CD14-positive monocyte (primary cell): Measurements from ENCODE around the gene NID1. TPM values are rescaled to one million over a fixed set of nuclear protein-coding genes. Genes with fewer than 3 reads are reported as not detected.

ENCODE experiments used
- DNase-seq, 3 donors: peaks; one replicate each; pipeline ENCODE4 v3.0.0-alpha.2; 2011 to 2022
- H2AFZ ChIP-seq: 2 replicates; pipeline ENCODE4 v1.6.0; 2012; ENCODE audit warnings: mild to moderate bottlenecking, low read depth, low read length, inconsistent platforms; ENCODE audit not compliant: insufficient read depth, poor library complexity, severe bottlenecking
- H3K27ac ChIP-seq, 2 donors: 1 replicate in 1 of 2; 2 replicates in 1 of 2; pipeline ENCODE4 v1.5.1; 2012 to 2013; ENCODE audit warnings: low read length in 2 of 2, control low read depth in 1 of 2, inconsistent platforms in 1 of 2, low read depth in 1 of 2, mild to moderate bottlenecking in 1 of 2
- H3K27me3 ChIP-seq, 2 donors: one replicate each; pipeline versions ENCODE4 v1.6.0 to v1.6.1; 2011 to 2013; ENCODE audit warnings: low read length in 2 of 2; ENCODE audit not compliant: control insufficient read depth in 2 of 2, insufficient read depth in 2 of 2
- H3K36me3 ChIP-seq, 2 donors: replicated peaks in 1 of 2; 1 replicate in 1 of 2; 2 replicates in 1 of 2; pipeline versions ENCODE4 v1.5.1 to v1.6.1; 2012 to 2013; ENCODE audit warnings: low read length in 2 of 2, control low read depth in 1 of 2, inconsistent platforms in 1 of 2, mild to moderate bottlenecking in 1 of 2; ENCODE audit not compliant: insufficient read depth in 2 of 2, control insufficient read depth in 1 of 2
- H3K4me1 ChIP-seq, 2 donors: 1 replicate in 1 of 2; 2 replicates in 1 of 2; pipeline versions ENCODE4 v1.5.1 to v1.6.1; 2012 to 2013; ENCODE audit warnings: low read length in 2 of 2, control low read depth in 1 of 2, inconsistent platforms in 1 of 2, mild to moderate bottlenecking in 1 of 2, moderate library complexity in 1 of 2; ENCODE audit not compliant: insufficient read depth in 2 of 2, control insufficient read depth in 1 of 2
- H3K4me2 ChIP-seq: replicated peaks from 2 replicates; pipeline ENCODE3; 2012; ENCODE audit warnings: low read length, moderate library complexity, mild to moderate bottlenecking; ENCODE audit not compliant: poor library complexity, severe bottlenecking; ENCODE audit errors: extremely low read depth
- H3K4me3 ChIP-seq, 3 experiments: fragments of 200-600 bp in 1 of 3; sonication (generic) in 1 of 3; replicated peaks in 1 of 3; 1 replicate in 2 of 3; 2 replicates in 1 of 3; pipeline ENCODE4 v1.5.1; 2011 to 2013; ENCODE audit warnings: low read length in 3 of 3, mild to moderate bottlenecking in 3 of 3, control low read depth in 2 of 3, low read depth in 2 of 3, inconsistent platforms in 1 of 3, moderate library complexity in 1 of 3
- H3K79me2 ChIP-seq: 2 replicates; pipeline ENCODE4 v1.6.0; 2012; ENCODE audit warnings: mild to moderate bottlenecking, control low read depth, inconsistent platforms, low read length, moderate library complexity; ENCODE audit not compliant: insufficient read depth
- H3K9ac ChIP-seq: 2 replicates; pipeline ENCODE4 v1.6.0; 2017; ENCODE audit warnings: low read length, mild to moderate bottlenecking; ENCODE audit not compliant: insufficient read depth, poor library complexity, severe bottlenecking
- H3K9me3 ChIP-seq, 2 donors: replicated peaks in 1 of 2; 1 replicate in 1 of 2; 2 replicates in 1 of 2; pipeline versions ENCODE4 v1.5.1 to v1.6.1; 2012 to 2013; ENCODE audit warnings: low read length in 2 of 2, control low read depth in 1 of 2; ENCODE audit not compliant: control insufficient read depth in 1 of 2, insufficient read depth in 1 of 2
- H4K20me1 ChIP-seq: 2 replicates; pipeline ENCODE4 v1.6.0; 2012; ENCODE audit warnings: mild to moderate bottlenecking, low read length, control low read depth, moderate library complexity; ENCODE audit not compliant: insufficient read depth
- H3K27ac Mint-ChIP-seq, 7 donors: one replicate each; pipeline ENCODE4 v1.8.0; 2020; ENCODE audit warnings: mild to moderate bottlenecking in 7 of 7, mixed read lengths in 7 of 7, moderate library complexity in 6 of 7, inconsistent platforms in 2 of 7
- H3K27me3 Mint-ChIP-seq, 3 donors: one replicate each; pipeline ENCODE4 v1.8.0; 2021 to 2022; ENCODE audit warnings: low read depth in 3 of 3, mild to moderate bottlenecking in 3 of 3, mixed read lengths in 3 of 3, moderate library complexity in 3 of 3, inconsistent platforms in 1 of 3
- H3K36me3 Mint-ChIP-seq, 2 donors: one replicate each; pipeline ENCODE4 v1.8.0; 2020; ENCODE audit warnings: mixed read lengths in 2 of 2, inconsistent platforms in 1 of 2, mild to moderate bottlenecking in 1 of 2
- H3K4me1 Mint-ChIP-seq: one replicate; pipeline ENCODE4 v1.8.0; 2020; ENCODE audit warnings: mild to moderate bottlenecking, mixed read lengths
- H3K4me3 Mint-ChIP-seq, 2 donors: one replicate each; pipeline ENCODE4 v1.8.0; 2020; ENCODE audit warnings: mild to moderate bottlenecking in 2 of 2, mixed read lengths in 2 of 2, moderate library complexity in 1 of 2
- H3K9me3 Mint-ChIP-seq, 7 donors: one replicate each; pipeline ENCODE4 v1.8.0; 2020 to 2022; ENCODE audit warnings: mixed read lengths in 7 of 7, mild to moderate bottlenecking in 6 of 7, moderate library complexity in 6 of 7, inconsistent platforms in 2 of 7
- CTCF ChIP-seq: fragments of 200-600 bp; IDR thresholded peaks from one replicate; pipeline ENCODE4 v1.8.0; 2022; ENCODE audit warnings: antibody characterized with exemption, mild to moderate bottlenecking
- WGBS: methylation state at CpG from one replicate; pipeline ENCODE4 v1.1.5; 2013; ENCODE audit warnings: missing lambda C conversion rate; ENCODE audit not compliant: insufficient coverage; 5-methylcytosine and 5-hydroxymethylcytosine counted together
- intact Hi-C, 2 donors: fragments of 100-400 bp; cut with micrococcal nuclease; formaldehyde crosslinking; loops; one replicate each; pipeline versions ENCODE4 v1.15.0 to v1.15.1; 2023
- polyA plus RNA-seq, 3 donors: library from polyadenylated mRNA; depleted of rRNA in 1 of 3; unstranded in 2 of 3; stranded (reverse) in 1 of 3; fragments of 300-500 nt in 2 of 3; fragments of >200 nt in 1 of 3; fragmentation: Illumina TruSeq in 2 of 3; gene quantifications; 1 replicate in 2 of 3; 2 replicates in 1 of 3; pipeline ENCODE4 v1.2.3, GENCODE V29; 2012 to 2021

Gene NID1
- polyA plus RNA-seq, 3 donors, result 6.8 to 19.7 (median 14.4) TPM

- Histone ChIP-seq H4K20me1 (no peaks in the 10 kb centered on the region), H3K4me3 (peak overlapping the region; percentile 67 to 82 (median 68)), H3K79me2 (no peaks in the 10 kb centered on the region), H3K9ac (peak overlapping the region; percentile 73), H3K4me1 (peaks cover 37 to 52% of the 10 kb centered on the region in 2 donors), H2AFZ (peak overlapping the region; percentile 97), H3K27ac (peak overlapping the region; percentile 31 to 88), H3K36me3 (no peaks in the 10 kb centered on the region), H3K9me3 (peaks cover 2 to 3% of the 10 kb centered on the region in 2 donors), H3K27me3 (peaks cover 4 to 13% of the 10 kb centered on the region in 2 donors), H3K4me2 (peak overlapping the region; percentile 87)
- intact Hi-C loops, result no loop called here
- peaks cover 35% of the 10 kb centered on the region for H3K4me1 Mint-ChIP-seq
- no peak for DNase-seq
- peaks cover 12 to 15% of the 10 kb centered on the region in 2 donors for H3K36me3 Mint-ChIP-seq
- WGBS, result 50% methylated on average over 17 of the region's 17 CpGs
- H3K4me3 Mint-ChIP-seq, result peak overlapping the region; percentile 79 to 87
- no peak for TF ChIP-seq CTCF
- peaks cover 21 to 43% (median 36%) of the 10 kb centered on the region in 3 donors for H3K27me3 Mint-ChIP-seq
- peaks cover under 1 to 9% (median 2%) of the 10 kb centered on the region in 7 donors for H3K9me3 Mint-ChIP-seq
- H3K27ac Mint-ChIP-seq, result peak overlapping the region in 6 of 7 donors; percentile 14 to 91 (median 72)
Measured at GRCh38 chr1:236065509-236066005, 667 bp upstream of the NID1 start.

GRCh38 chr1:236063919-236064673 is 794 bp downstream of the NID1 start:
- Histone ChIP-seq H3K4me2 (peak overlapping the region; percentile 87), H3K36me3 (no peaks in the 10 kb centered on the region), H3K9me3 (no peaks in the 10 kb centered on the region), H3K79me2 (no peaks in the 10 kb centered on the region), H2AFZ (peak overlapping the region; percentile 97), H3K4me1 (peaks cover 37 to 52% of the 10 kb centered on the region in 2 donors), H3K27ac (peak overlapping the region; percentile 6 to 88), H3K9ac (peak overlapping the region; percentile 73), H3K4me3 (peak overlapping the region; percentile 67 to 82 (median 68)), H4K20me1 (no peaks in the 10 kb centered on the region), H3K27me3 (peaks cover 4 to 13% of the 10 kb centered on the region in 2 donors)
- Mint-ChIP-seq H3K9me3 (peaks cover 0 to 5% (median 1%) of the 10 kb centered on the region in 7 donors), H3K4me1 (peaks cover 35% of the 10 kb centered on the region), H3K36me3 (peaks cover 12 to 15% of the 10 kb centered on the region in 2 donors), H3K27me3 (peaks cover 21 to 43% (median 36%) of the 10 kb centered on the region in 3 donors), H3K4me3 (peak overlapping the region; percentile 86 to 92), H3K27ac (peak overlapping the region in 2 of 7 donors; percentile 54 to 63)
- no peak for TF ChIP-seq CTCF
- WGBS, result 4% methylated on average over 54 of the region's 55 CpGs
- peak in 1 of 3 donors; percentile 23 for DNase-seq
- intact Hi-C loops, result loop anchor here in 1 of 2 donors (5.0 kb wide), 1 partner anchor 33 kb away; no protein-coding TSS in a partner anchor
